Activated CD4-positive, alpha-beta T cell treated with anti-CD3 and anti-CD28 coated beads for 36 hours (primary cell): ENCODE measurements around the gene ZNF516. TPM values are rescaled to one million over a fixed set of nuclear protein-coding genes. Genes with fewer than 3 reads are reported as not detected.
A peak's percentile ranks its signal among the peaks of the same experiment; 100 is the strongest.

ENCODE experiments used
- ATAC-seq: fragments of 200-7000 bp; cut with Tn5 transposase; one replicate; pipeline ENCODE4 v1.10.0; 2021; ENCODE audit warnings: mild to moderate bottlenecking, moderate library complexity
- CTCF ChIA-PET: fragments of 350-600 bp; sonication (Branson Sonifier 250); formaldehyde crosslinking; loops from one replicate; lab custom pipeline; 2021; ENCODE audit warnings: antibody characterized with exemption; lab: Charles Lee
- POLR2A ChIA-PET: fragments of 350-600 bp; sonication (Branson Sonifier 250); formaldehyde crosslinking; loops from one replicate; lab custom pipeline; 2021; ENCODE audit warnings: antibody characterized with exemption, inconsistent platforms; lab: Charles Lee
- DNase-seq: peaks from one replicate; pipeline ENCODE4 v3.0.0-alpha.2; 2020
- H3K27ac Mint-ChIP-seq: one replicate; pipeline ENCODE4 v1.8.0; 2021; ENCODE audit warnings: mixed read lengths
- H3K27me3 Mint-ChIP-seq: one replicate; pipeline ENCODE4 v1.8.0; 2021; ENCODE audit warnings: mixed read lengths
- H3K36me3 Mint-ChIP-seq: one replicate; pipeline ENCODE4 v1.8.0; 2021; ENCODE audit warnings: low read depth, mixed read lengths
- H3K4me1 Mint-ChIP-seq: one replicate; pipeline ENCODE4 v1.8.0; 2021; ENCODE audit warnings: mixed read lengths
- H3K4me3 Mint-ChIP-seq: one replicate; pipeline ENCODE4 v1.8.0; 2021; ENCODE audit warnings: mild to moderate bottlenecking, moderate library complexity, mixed read lengths
- H3K9me3 Mint-ChIP-seq: one replicate; pipeline ENCODE4 v1.8.0; 2021; ENCODE audit warnings: low read depth, mixed read lengths
- intact Hi-C, 2 experiments: fragments of 100-400 bp; cut with DNase I in 1 of 2; cut with micrococcal nuclease in 1 of 2; formaldehyde crosslinking; loops; one replicate each; pipeline versions ENCODE4 v1.14.2 to v1.15.1; 2022 to 2024; cut with DNase I, micrococcal nuclease
- total RNA-seq, 2 experiments: library from RNA; stranded (reverse); gene quantifications; one replicate each; pipeline ENCODE4 v1.2.3, GENCODE V29; 2021

Gene ZNF516
- total RNA-seq, 2 experiments from 2014 or later: 6.8 to 9.9 TPM

DNA sequence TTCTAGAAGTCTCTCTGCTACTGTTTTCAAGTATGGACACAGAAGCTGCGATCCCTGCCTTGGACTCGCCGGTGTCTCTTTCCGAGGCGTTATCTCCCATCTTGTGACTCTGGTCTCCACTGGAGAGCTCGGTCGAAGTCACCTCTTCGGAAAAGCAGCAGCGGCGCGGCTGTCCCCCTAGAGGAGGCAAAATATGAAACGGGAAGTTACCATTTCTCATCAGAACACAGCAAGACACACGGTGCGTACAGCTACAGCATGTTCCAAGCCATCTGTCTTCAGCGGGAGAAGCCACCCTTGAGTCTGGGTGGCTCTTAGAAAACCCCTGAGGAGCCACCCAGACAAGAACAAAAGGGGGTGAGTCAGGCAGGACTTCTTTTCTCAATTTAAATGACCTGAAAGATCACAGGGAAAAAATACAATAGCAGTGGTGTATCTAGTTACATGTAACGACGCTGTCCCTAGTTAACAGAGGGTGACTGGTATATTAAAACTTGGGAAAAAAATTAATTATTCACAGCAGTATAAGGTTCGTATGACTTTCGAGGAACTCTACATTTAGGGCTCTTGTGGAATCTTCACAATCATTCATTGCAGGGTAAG lies 114.8 kb downstream of the ZNF516 start:
- H3K9me3 Mint-ChIP-seq: no peaks in the 10 kb centered on the region
- intact Hi-C loops: no loop called here
- no peak overlapping the region for H3K27ac Mint-ChIP-seq
- no peaks in the 10 kb centered on the region for H3K27me3 Mint-ChIP-seq
- no peak overlapping the region for H3K4me3 Mint-ChIP-seq
- H3K36me3 Mint-ChIP-seq: peaks cover 7% of the 10 kb centered on the region
- DNase-seq: no peak
- peaks cover 27% of the 10 kb centered on the region for H3K4me1 Mint-ChIP-seq
- ChIA-PET POLR2A (no interaction called here), CTCF (interaction anchor here (0.9 kb wide), 1 partner anchor 18 kb away, joined by 3 read pairs; no protein-coding TSS in a partner anchor)
- ATAC-seq: no peak

DNA sequence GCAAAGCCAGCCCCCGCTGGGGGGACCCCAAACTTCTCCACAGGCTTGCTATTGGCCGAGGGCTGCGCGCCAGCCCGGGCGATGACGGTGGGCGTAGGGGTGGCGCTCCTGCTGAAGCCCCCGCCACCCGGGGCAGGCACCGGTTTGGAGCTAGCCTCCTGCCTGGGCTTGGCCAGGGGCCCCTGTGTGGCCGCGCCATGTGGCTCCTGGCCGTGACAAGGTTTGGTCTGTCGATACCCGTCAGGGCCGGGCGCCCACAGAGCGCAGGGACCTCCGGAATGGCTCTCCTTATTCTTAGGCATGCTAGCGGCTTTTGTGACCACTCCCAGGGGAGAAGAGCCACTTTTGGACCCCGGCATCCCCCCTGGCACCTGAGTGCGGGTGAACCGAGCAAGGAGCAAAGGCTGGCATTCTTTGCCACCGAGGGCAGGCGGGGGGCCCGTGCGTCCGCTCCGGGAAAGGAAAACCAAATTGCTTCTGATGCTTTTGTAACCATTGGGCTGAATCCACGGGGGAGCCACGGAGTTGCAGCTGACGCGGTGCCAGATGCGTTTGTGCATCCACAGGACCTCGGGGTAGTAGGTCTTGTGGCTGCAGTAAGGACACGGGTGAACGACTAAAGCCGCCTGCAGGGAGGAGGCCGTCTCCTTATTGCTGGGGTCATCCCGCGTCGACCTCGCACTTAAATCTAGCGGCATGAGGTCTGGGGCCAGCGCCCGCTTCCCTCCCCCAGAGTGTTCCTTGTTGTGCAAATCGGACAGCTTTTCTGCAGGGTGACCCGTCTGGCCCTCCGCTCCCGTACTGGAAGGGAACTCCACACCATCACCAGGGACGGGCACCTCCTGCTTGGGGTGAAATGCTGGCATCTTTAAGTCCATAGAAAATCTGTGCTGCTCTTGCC lies 115.6 kb downstream of the ZNF516 start:
- Mint-ChIP-seq H3K4me1 (peaks cover 34% of the 10 kb centered on the region), H3K27me3 (no peaks in the 10 kb centered on the region), H3K4me3 (no peak overlapping the region), H3K36me3 (peaks cover 9% of the 10 kb centered on the region), H3K9me3 (peaks cover 2% of the 10 kb centered on the region), H3K27ac (no peak overlapping the region)
- DNase-seq (no peak), ATAC-seq (no peak)
- ChIA-PET CTCF (no interaction called here), POLR2A (no interaction called here)
- intact Hi-C loops: loop anchor here (5.0 to 10.0 kb wide), 7 partner anchors 115 to 1385 kb away; partner anchors contain the start of genes TSHZ1 (in 1 of the 2), ZNF236 (in 1 of the 2) and ZNF516 (in 1 of the 2)

DNA sequence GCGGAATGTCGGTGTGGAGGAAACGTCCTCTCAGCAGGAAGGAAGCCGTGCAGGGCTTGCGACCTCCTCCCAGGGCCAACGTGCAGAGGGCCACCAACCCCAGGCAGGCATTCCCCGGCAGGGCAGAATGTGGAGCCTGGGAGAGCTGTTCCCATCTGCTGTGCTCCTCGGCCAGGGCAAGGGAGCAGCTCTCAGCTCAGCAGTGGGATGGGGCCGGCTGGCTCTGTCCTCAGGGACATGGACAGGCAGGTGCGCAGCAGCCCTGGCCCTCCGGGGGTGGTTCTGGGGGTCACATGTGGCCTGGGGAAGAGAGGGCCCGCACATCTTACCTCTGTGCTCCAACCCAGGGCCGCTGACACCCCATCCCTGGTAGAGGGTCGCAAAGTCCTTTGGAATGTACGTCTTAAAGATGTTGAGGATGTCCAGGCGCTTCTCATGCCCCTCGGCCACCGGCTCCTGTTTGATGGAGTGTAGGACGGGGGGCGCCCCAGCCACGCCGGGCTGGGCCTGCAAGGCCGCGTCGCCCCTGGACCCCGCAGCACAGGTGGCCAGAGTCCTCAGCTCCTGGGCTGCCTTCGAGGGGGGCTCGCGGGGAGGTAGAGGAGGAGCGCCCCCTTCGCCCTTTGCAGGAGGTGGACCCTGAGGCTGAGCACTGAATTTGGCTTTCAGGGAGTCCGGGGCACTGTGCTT lies 116.4 kb downstream of the ZNF516 start:
- Mint-ChIP-seq H3K4me1 (peaks cover 39% of the 10 kb centered on the region), H3K27ac (no peak overlapping the region), H3K4me3 (no peak overlapping the region), H3K27me3 (no peaks in the 10 kb centered on the region), H3K36me3 (peaks cover 9% of the 10 kb centered on the region), H3K9me3 (peaks cover 2% of the 10 kb centered on the region)
- no peak for DNase-seq
- intact Hi-C loops: loop anchor here (5.0 to 10.0 kb wide), 7 partner anchors 116 to 1384 kb away; partner anchors contain the start of genes TSHZ1 (in 1 of the 2), ZNF236 (in 1 of the 2) and ZNF516 (in 1 of the 2)
- ATAC-seq: no peak
- ChIA-PET CTCF (no interaction called here), POLR2A (no interaction called here)

DNA sequence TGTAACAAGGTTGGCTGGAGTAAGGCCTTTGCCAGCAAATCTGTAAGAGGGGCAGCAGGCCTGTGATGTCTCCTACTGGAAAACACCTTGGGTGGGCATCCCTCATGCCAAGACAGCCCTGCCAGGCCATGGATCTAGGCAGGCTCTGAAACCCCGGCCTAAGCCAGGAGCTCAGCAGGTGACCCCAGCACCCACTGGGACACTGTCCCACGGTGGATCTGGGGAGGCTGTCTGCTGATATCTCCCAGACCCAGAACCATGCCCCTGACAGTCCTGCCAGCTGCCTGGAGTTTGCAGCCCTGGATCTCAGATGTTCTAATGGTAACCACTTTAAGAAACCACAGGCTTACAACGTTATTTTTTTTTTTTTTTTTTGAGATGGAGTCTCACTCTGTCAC lies 117.7 kb downstream of the ZNF516 start:
- H3K36me3 Mint-ChIP-seq: peaks cover 11% of the 10 kb centered on the region
- no peak for ATAC-seq
- H3K4me3 Mint-ChIP-seq: no peak overlapping the region
- intact Hi-C loops: loop anchor here (5.0 to 10.0 kb wide), 7 partner anchors 117 to 1383 kb away; partner anchors contain the start of genes TSHZ1 (in 1 of the 2), ZNF236 (in 1 of the 2) and ZNF516 (in 1 of the 2)
- peaks cover 2% of the 10 kb centered on the region for H3K9me3 Mint-ChIP-seq
- DNase-seq: no peak
- ChIA-PET CTCF (interaction anchor here (1.0 kb wide), 1 partner anchor 62 kb away, joined by 3 read pairs; no protein-coding TSS in a partner anchor), POLR2A (no interaction called here)
- no peaks in the 10 kb centered on the region for H3K27me3 Mint-ChIP-seq
- H3K27ac Mint-ChIP-seq: peak overlapping the region; percentile 72
- H3K4me1 Mint-ChIP-seq: peaks cover 50% of the 10 kb centered on the region

DNA sequence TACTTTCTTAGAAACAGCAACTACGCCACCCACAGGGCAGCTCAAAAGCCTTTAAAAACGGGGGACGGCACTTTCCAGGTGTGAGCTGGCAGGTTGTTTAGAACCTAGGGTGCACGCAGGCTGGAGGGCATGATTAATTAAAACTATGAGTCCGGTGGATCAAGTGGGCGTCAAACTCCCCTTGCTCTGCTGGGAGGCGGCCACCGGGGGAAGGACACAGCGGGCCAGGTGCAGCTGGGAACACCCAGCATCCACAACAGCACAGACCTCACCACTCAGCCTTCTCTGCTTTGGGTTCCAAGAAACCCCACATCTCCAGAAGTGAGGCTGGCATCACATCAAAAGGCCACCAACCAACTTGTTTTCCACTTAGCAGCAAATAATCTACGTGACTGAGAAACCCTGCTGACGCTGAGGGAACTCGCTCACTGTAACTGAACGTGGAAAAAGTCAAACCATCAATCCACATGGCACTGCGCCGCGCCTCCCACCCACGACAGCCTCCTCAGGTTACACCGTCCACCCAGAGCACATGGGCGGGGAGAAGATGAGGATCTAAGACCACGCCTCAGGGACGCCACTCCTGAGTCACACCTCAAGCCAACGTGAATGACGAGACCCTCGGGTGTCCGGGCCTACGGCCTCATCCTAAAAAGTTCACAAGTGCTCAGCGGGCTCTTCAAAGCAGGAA lies 118.2 kb downstream of the ZNF516 start:
- H3K27me3 Mint-ChIP-seq: no peaks in the 10 kb centered on the region
- DNase-seq (peak; percentile 75), ATAC-seq (peak; percentile 59)
- POLR2A ChIA-PET: no interaction called here
- H3K9me3 Mint-ChIP-seq: peaks cover 2% of the 10 kb centered on the region
- CTCF ChIA-PET: interaction anchor here (0.6 to 1.0 kb wide), 3 partner anchors 63 to 697 kb away, joined by 3 read pairs; no protein-coding TSS in a partner anchor
- intact Hi-C loops: loop anchor here (5.0 to 10.0 kb wide), 7 partner anchors 118 to 1382 kb away; partner anchors contain the start of genes TSHZ1 (in 1 of the 2), ZNF236 (in 1 of the 2) and ZNF516 (in 1 of the 2)
- no peak overlapping the region for H3K4me3 Mint-ChIP-seq
- peak overlapping the region; percentile 72 for H3K27ac Mint-ChIP-seq
- H3K4me1 Mint-ChIP-seq: peaks cover 50% of the 10 kb centered on the region
- peaks cover 11% of the 10 kb centered on the region for H3K36me3 Mint-ChIP-seq

DNA sequence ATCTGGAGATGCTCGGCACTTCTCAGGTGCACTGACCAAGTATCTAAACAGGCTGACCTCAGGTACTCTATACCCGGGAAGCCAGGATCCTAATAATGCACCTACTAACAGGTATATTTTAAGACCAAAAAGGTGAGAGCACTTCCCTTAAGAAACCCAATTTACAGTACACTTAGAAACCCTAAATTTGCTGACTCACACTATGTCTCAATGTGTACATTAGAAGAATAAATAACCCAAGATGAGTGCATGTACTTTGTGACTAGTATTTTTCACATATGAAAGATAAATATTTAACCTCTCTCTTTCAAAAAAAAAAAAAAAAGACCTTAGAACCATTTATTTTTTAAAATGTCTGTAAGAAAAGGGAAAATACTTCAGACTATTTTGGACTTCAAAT lies 118.8 kb downstream of the ZNF516 start:
- no peak for DNase-seq
- Mint-ChIP-seq H3K36me3 (peaks cover 11% of the 10 kb centered on the region), H3K27me3 (no peaks in the 10 kb centered on the region), H3K9me3 (peaks cover 2% of the 10 kb centered on the region), H3K27ac (peak overlapping the region; percentile 72), H3K4me3 (no peak overlapping the region), H3K4me1 (peaks cover 50% of the 10 kb centered on the region)
- ChIA-PET CTCF (interaction anchor here (0.6 to 0.7 kb wide), 2 partner anchors 294 to 698 kb away, joined by 3 read pairs; no protein-coding TSS in a partner anchor), POLR2A (no interaction called here)
- intact Hi-C loops: loop anchor here (5.0 to 10.0 kb wide), 7 partner anchors 119 to 1381 kb away; partner anchors contain the start of genes TSHZ1 (in 1 of the 2), ZNF236 (in 1 of the 2) and ZNF516 (in 1 of the 2)
- ATAC-seq: no peak

DNA sequence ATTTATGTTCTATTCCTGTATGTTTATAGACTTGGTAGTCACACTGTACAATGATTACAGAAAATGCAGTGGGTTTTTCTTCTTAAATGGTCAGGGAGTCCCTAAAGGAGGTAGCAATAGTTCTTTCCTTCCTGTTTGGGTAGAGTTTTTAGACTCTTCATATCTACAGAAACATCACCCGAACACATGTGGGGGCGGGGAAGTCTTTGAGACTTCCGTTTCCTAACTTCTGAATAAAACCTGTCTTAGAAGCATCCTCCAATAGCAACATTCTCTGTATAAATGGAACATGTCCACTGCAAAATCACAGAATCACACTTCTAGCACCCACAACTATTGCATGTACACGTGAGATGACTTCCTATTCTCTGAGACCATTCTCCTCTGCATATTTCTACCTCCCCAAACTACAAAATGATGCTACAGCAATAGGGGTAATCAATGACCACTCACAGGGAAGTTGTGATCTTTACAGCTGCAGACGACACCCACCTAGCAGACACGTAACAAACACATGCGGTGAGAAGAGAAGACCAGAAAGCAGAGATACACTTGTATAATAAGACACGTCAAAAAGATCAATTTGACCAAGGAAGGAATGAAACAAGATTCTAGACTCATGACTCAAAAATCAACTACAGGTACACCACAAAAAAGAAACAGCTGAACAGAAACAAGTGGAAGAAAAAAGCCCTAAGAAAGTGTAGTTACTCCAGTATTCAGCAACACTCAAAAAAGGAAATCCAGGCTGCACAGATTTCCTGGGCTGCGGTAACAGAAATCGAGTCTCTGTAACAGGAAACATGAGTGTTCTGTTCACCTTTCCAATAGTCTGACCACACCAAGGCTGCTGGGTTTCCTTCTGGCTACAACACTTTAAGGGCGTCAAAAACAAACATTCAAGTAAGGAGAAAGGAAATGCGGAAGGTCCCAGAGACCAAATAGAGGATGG lies 120.4 kb downstream of the ZNF516 start:
- Mint-ChIP-seq H3K27me3 (no peaks in the 10 kb centered on the region), H3K4me1 (peaks cover 50% of the 10 kb centered on the region), H3K4me3 (peak overlapping the region; percentile 2), H3K27ac (peak overlapping the region; percentile 82), H3K9me3 (peaks cover 2% of the 10 kb centered on the region), H3K36me3 (peaks cover 12% of the 10 kb centered on the region)
- POLR2A ChIA-PET: no interaction called here
- ATAC-seq (peak; percentile 69), DNase-seq (peak; percentile 72)
- CTCF ChIA-PET: interaction anchor here (0.6 to 1.5 kb wide), 2 partner anchors 9 to 120 kb away, joined by 3 to 6 read pairs; no protein-coding TSS in a partner anchor
- intact Hi-C loops: loop anchor here (1.0 to 10.0 kb wide), 14 partner anchors 10 to 1380 kb away; partner anchors contain the start of genes TSHZ1 (in 2 of the 2), ZNF236 (in 1 of the 2) and ZNF516 (in 1 of the 2)

DNA sequence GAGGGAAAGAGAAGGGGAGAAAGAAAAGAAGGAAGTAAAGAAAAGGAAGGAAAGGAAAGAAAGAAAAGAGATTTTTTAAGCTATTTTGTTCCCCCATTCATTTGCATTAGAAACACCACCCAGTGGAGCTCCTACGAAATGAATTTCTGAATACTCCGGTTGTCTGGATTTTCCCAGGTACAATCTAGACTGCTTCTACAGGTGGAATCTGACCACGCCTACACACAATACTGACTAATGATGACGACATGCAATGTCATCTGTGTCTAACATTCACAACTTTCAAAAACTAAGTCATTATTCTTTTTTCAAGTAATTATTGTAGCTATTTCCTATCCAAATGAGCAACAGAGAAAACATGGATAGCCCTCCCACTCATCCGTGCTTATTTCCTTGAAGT lies 121.7 kb downstream of the ZNF516 start:
- H3K27me3 Mint-ChIP-seq: no peaks in the 10 kb centered on the region
- H3K9me3 Mint-ChIP-seq: peaks cover 2% of the 10 kb centered on the region
- intact Hi-C loops: loop anchor here (5.0 to 10.0 kb wide), 5 partner anchors 122 to 1378 kb away; partner anchors contain the start of gene ZNF516 (in 1 of the 2)
- POLR2A ChIA-PET: no interaction called here
- H3K4me3 Mint-ChIP-seq: no peak overlapping the region
- peak overlapping the region; percentile 51 for H3K27ac Mint-ChIP-seq
- CTCF ChIA-PET: interaction anchor here (0.6 to 1.5 kb wide), 3 partner anchors 8 to 336 kb away, joined by 3 to 6 read pairs (median 4); no protein-coding TSS in a partner anchor
- peaks cover 51% of the 10 kb centered on the region for H3K4me1 Mint-ChIP-seq
- ATAC-seq (no peak), DNase-seq (no peak)
- H3K36me3 Mint-ChIP-seq: peaks cover 10% of the 10 kb centered on the region

DNA sequence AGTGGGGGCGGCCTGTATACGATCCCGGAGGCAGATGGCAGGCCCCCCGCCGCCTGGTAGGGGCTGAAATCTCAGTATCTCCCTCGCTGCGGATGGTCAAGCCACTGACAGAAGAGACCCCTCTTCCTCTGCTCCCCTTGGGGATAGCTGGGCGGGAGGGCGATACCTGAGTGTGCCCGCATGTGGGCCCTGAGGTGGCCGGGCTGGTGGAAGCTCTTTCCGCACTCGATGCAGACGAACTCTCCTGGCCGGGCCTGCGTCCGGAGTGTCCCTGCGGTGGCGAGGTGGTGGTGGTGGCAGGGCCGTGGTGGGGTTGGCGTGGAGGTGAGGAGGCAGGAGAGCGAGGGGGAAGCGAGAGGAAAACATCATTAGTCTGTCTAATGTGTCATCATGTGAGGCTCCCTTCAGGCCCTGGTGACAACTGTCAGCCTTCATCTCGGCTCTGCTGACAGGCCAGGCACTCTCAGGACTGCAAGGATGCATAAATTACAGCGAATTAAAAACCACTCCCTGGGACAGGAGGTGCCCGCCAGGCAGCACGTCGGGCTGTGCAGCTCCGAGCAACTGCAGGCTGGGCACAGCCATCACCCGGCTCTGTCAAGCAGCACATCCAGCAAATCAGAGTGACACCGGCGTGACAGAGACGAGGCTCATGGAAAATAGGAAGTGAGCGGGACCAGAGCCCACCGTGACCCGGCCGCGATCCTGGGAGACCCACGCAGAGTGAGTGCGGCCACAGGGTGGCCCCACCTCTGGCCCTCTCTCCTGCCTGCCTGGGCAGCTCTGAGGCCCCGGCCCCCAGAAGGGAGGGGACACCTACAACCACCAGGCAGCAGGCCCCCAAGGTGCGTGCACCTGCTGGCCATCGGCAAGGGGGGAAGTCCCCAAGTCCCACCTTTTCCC lies 123.5 kb downstream of the ZNF516 start:
- H3K27me3 Mint-ChIP-seq: peaks cover 3% of the 10 kb centered on the region

More for the DNA sequence above, 123.5 kb downstream of the ZNF516 start:
- Mint-ChIP-seq H3K9me3 (peaks cover 2% of the 10 kb centered on the region), H3K4me3 (no peak overlapping the region), H3K36me3 (peaks cover 12% of the 10 kb centered on the region), H3K4me1 (peaks cover 43% of the 10 kb centered on the region), H3K27ac (no peak overlapping the region)
- intact Hi-C loops: loop anchor here (5.0 to 10.0 kb wide), 5 partner anchors 123 to 1377 kb away; partner anchors contain the start of gene ZNF516 (in 1 of the 2)
- no peak for ATAC-seq
- ChIA-PET CTCF (no interaction called here), POLR2A (no interaction called here)
- no peak for DNase-seq
